GM12801 (cell line): Measurements from ENCODE around the gene XG.

Experiments used
- CTCF ChIP-seq: IDR thresholded peaks from one replicate; pipeline ENCODE4 v1.5.1; 2011; ENCODE audit warnings: control low read depth; ENCODE audit not compliant: insufficient read length; ENCODE audit errors: extremely low read depth

The XG gene

GRCh38 chrX:2718821-2719220 is 33.0 kb upstream of the XG start:
- no peak for TF ChIP-seq CTCF

GRCh38 chrX:2719774-2720447 is 31.9 kb upstream of the XG start:
- TF ChIP-seq CTCF, result no peak

- no peak for TF ChIP-seq CTCF
These were observed 28.5 kb upstream of the XG start for GRCh38 chrX:2723286-2723879.

- TF ChIP-seq CTCF, result no peak
These were observed 19.8 kb upstream of the XG start for GRCh38 chrX:2732076-2732475.

- no peak for TF ChIP-seq CTCF
These were observed 19.2 kb upstream of the XG start for GRCh38 chrX:2732649-2733048.

- TF ChIP-seq CTCF, result no peak
These were observed 18.6 kb upstream of the XG start for GRCh38 chrX:2733286-2733685.

GRCh38 chrX:2735270-2735669 is 16.6 kb upstream of the XG start:
- no peak for TF ChIP-seq CTCF

GRCh38 chrX:2740672-2741071 is 11.2 kb upstream of the XG start:
- no peak for TF ChIP-seq CTCF
